ENCODE measurements around the gene ERCC2. TPM values are rescaled to one million over a fixed set of nuclear protein-coding genes. Genes with fewer than 3 reads are reported as not detected.
"Not testable (repeated sequence)": the region's sequence is repeated elsewhere in the genome, so short reads cannot be mapped to it uniquely, and the experiment has no call there.

ERCC2 gene
- total and polyA plus RNA-seq, 2 of the 8 experiments (the other 6 are each of a cell fraction or from before 2014, with no cell fraction given): 107 to 117 TPM

- H2BK120ac ChIP-seq (replicated peaks; ENCODE audit: low read depth, low read length); H3K4me2 ChIP-seq (ENCODE audit: insufficient read depth in 1 of 2, low read depth in 2 of 2, low read length in 2 of 2); H3K27me3 ChIP-seq (replicated peaks in 1 of 4; ENCODE audit: control insufficient read depth in 3 of 4, extremely low read depth in 1 of 4, insufficient read depth in 3 of 4, low read length in 3 of 4); H3K4me3 ChIP-seq (ENCODE audit: extremely low read depth in 1 of 4, insufficient read depth in 2 of 4, low read depth in 3 of 4, low read length in 4 of 4); H2AK5ac ChIP-seq (ENCODE audit: low read depth, low read length); H3K9ac ChIP-seq (replicated peaks in 1 of 4; ENCODE audit: extremely low read depth in 1 of 4, low read depth in 3 of 4, low read length in 3 of 4); H3K4ac ChIP-seq (replicated peaks; ENCODE audit: insufficient read length, low read depth, low read length); H3K18ac ChIP-seq (ENCODE audit: extremely low read depth, low read length); H3K27ac ChIP-seq (ENCODE audit: low read depth, low read length); DNase-seq (ENCODE audit: low read depth in 1 of 2, low spot score in 2 of 2); H3K79me1 ChIP-seq (ENCODE audit: low read depth, low read length); H3K36me3 ChIP-seq (ENCODE audit: control insufficient read depth in 2 of 4, insufficient read depth in 4 of 4, low read length in 3 of 4); H3K4me1 ChIP-seq (replicated peaks in 1 of 4; ENCODE audit: control insufficient read depth in 3 of 4, insufficient read depth in 4 of 4, low read length in 3 of 4); H3K14ac ChIP-seq (ENCODE audit: insufficient read length); H2BK15ac ChIP-seq (ENCODE audit: low read length); H4K91ac ChIP-seq (replicated peaks; ENCODE audit: insufficient read length, low read length); H4K20me1 ChIP-seq (replicated peaks in 1 of 2; ENCODE audit: control insufficient read depth in 1 of 2, insufficient read depth in 2 of 2, low read length in 2 of 2); H3K79me2 ChIP-seq (ENCODE audit: control insufficient read depth in 1 of 2, insufficient read depth in 2 of 2, low read length in 2 of 2); H2AFZ ChIP-seq (ENCODE audit: low read length); H4K8ac ChIP-seq (ENCODE audit: extremely low read depth, insufficient read depth, low read length); FAIRE-seq; H2BK5ac ChIP-seq (ENCODE audit: low read depth, low read length); H3K9me3 ChIP-seq (ENCODE audit: insufficient read depth in 2 of 2, low read depth in 1 of 2, low read length in 1 of 2); H3K56ac ChIP-seq (replicated peaks; ENCODE audit: insufficient read length, low read depth, low read length); H4K5ac ChIP-seq (ENCODE audit: insufficient read length, low read depth, low read length); H3K23me2 ChIP-seq (ENCODE audit: low read depth, low read length); H2BK20ac ChIP-seq (ENCODE audit: low read length); H3K23ac ChIP-seq (ENCODE audit: insufficient read length); H2BK12ac ChIP-seq (ENCODE audit: low read depth, low read length): not testable (repeated sequence)
- CTCF ChIA-PET (ENCODE audit: partially characterized antibody): interaction anchor here (0.6 to 7.3 kb wide), 5 partner anchors 14 to 178 kb away, joined by 3 to 60 read pairs (median 5); no protein-coding TSS in a partner anchor
- WGBS, 2 experiments (ENCODE audit: extremely low coverage in 1 of 2, insufficient coverage in 1 of 2, insufficient read length in 1 of 2, insufficient replicate concordance in 2 of 2, low coverage in 1 of 2, low lambda C conversion rate in 2 of 2, missing lambda C conversion rate in 1 of 2): 84% methylated on average over 4 of the region's 4 CpGs; no CpG with 5 or more reads in 1 of the 2 experiments
- POLR2A ChIA-PET (ENCODE audit: partially characterized antibody): interaction anchor here (1.4 kb wide), 1 partner anchor 10 kb away, joined by 5 read pairs; no protein-coding TSS in a partner anchor
Measured at GRCh38 chr19:45334881-45335280, 35.5 kb downstream of the ERCC2 start.
